ENCODE results near the gene COL8A1. TPM values are rescaled to one million over a fixed set of nuclear protein-coding genes. Genes with fewer than 3 reads are reported as not detected.

The COL8A1 gene
- 17.8 and 62.4 TPM in 2 replicates for total RNA-seq

GRCh38 chr3:99638167-99638948 lies at the start of gene COL8A1:
TSS of gene COL8A1 (plus strand) at chr3:99638594. CDS start at chr3:99790683, 152,089 bp downstream.

GRCh38 chr3:99817437-99818240 lies 179.2 kb downstream of the COL8A1 start, which contains the start of gene CMSS1:
TSS of gene CMSS1 (plus strand) at chr3:99817862.

Other genes with a start within 250 kb of the COL8A1 start
- gene CMSS1, start 179.3 kb downstream of the COL8A1 start, total RNA-seq: 12.6 and 25.0 TPM in 2 replicates